OCI-LY1 (cell line): ENCODE results near the gene ARID5B.

Experiments
- EZH2 ChIP-seq: fragments of 200-600 bp; sonication (generic), shearing (Covaris generic); IDR thresholded peaks from 2 replicates; pipeline ENCODE4 v1.8.0; 2017; ENCODE audit warnings: borderline replicate concordance, mixed run types, mild to moderate bottlenecking, antibody characterized with exemption, low read length, moderate library complexity, mixed read lengths
- TF ChIP-seq, protein P1 (sequence below): fragments of 200-600 bp; sonication (generic), shearing (Covaris generic); IDR thresholded peaks from 2 replicates; pipeline ENCODE4 v1.5.1; 2017; ENCODE audit warnings: mild to moderate bottlenecking, antibody characterized with exemption, low read length, moderate library complexity, mixed read lengths

DNA sequence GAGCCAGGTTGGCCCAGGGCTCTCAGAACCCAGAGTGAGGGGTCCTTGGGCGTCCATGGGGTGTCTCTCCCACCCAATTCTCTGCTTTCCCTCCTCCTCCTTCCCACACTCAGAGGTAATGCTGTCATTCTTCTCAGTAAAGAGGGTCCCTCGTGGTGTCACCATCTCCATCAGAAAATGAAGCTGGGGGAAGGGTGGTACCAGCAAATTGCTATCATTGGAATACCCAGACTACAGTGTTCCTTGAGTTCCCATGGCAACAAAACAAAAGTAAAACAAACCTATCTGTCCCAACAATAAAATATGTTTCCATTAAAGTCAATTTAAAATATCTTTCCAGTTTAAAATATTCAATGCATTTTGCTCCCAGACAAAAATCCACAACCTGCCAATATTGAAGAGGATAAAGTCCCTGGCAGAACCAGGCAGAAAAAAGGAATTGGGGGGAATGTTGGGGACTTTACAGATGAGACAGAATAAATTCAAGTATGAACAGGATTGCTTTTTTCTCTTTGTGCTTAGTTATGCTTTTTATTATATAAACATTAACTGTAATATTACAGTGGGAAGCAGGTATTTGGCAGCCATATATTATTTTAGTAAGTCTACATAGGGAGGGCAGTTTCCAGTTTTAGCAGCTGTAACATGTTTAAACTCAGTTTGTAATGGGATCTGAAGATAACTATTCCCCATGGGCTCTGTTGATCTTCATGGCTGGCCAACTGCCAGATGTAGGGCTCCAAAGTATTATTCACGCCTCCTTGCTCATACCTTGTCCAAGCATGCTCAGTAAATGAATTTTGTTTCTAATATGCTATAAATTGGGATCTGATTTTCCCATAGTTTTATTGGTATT lies 182.1 kb downstream of the ARID5B start:
- TF ChIP-seq EZH2: no peak
- TF ChIP-seq, protein P1, sequence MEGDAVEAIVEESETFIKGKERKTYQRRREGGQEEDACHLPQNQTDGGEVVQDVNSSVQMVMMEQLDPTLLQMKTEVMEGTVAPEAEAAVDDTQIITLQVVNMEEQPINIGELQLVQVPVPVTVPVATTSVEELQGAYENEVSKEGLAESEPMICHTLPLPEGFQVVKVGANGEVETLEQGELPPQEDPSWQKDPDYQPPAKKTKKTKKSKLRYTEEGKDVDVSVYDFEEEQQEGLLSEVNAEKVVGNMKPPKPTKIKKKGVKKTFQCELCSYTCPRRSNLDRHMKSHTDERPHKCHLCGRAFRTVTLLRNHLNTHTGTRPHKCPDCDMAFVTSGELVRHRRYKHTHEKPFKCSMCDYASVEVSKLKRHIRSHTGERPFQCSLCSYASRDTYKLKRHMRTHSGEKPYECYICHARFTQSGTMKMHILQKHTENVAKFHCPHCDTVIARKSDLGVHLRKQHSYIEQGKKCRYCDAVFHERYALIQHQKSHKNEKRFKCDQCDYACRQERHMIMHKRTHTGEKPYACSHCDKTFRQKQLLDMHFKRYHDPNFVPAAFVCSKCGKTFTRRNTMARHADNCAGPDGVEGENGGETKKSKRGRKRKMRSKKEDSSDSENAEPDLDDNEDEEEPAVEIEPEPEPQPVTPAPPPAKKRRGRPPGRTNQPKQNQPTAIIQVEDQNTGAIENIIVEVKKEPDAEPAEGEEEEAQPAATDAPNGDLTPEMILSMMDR: no peak
